ENCODE measurements around the gene PRMT2.
A peak's percentile ranks its signal among the peaks of the same experiment; 100 is the strongest.

Gene PRMT2

GRCh38 chr21:46635324-46636180 is at the start of gene PRMT2:
Gene PRMT2, plus strand, starts transcription at chr21:46635674. Its CDS starts 1,278 bp downstream, at chr21:46636952.
- ATAC-seq (peak; percentile 80), DNase-seq (peak; percentile 99)

GRCh38 chr21:46594276-46594675 is 41.2 kb upstream of the PRMT2 start:
- no peak for DNase-seq
- ATAC-seq = no peak

GRCh38 chr21:46596201-46596600 is 39.3 kb upstream of the PRMT2 start:
- ATAC-seq (peak; percentile 3), DNase-seq (no peak)

GRCh38 chr21:46597031-46597430 is 38.4 kb upstream of the PRMT2 start:
- DNase-seq (no peak), ATAC-seq (no peak)

GRCh38 chr21:46597896-46598343 is 37.6 kb upstream of the PRMT2 start:
- ATAC-seq (no peak), DNase-seq (no peak)

GRCh38 chr21:46598581-46599572 is 36.6 kb upstream of the PRMT2 start:
- ATAC-seq (no peak), DNase-seq (no peak)

GRCh38 chr21:46600305-46600704 is 35.2 kb upstream of the PRMT2 start:
- DNase-seq (no peak), ATAC-seq (no peak)

GRCh38 chr21:46600978-46601377 is 34.5 kb upstream of the PRMT2 start:
- no peak for DNase-seq
- ATAC-seq = no peak

- no peak for DNase-seq
- ATAC-seq = no peak
Observed at GRCh38 chr21:46603228-46603627, 32.2 kb upstream of the PRMT2 start.

- DNase-seq (no peak), ATAC-seq (no peak)
Observed at GRCh38 chr21:46604329-46604974, 31.0 kb upstream of the PRMT2 start.

- ATAC-seq = peak; percentile 12
- DNase-seq = no peak
Observed at GRCh38 chr21:46604975-46605766, 30.3 kb upstream of the PRMT2 start, which contains the start of gene S100B. Gene S100B, minus strand, starts transcription at chr21:46605082. Its CDS starts 2,667 bp downstream, at chr21:46602415.

GRCh38 chr21:46605767-46606426 is 29.6 kb upstream of the PRMT2 start:
- DNase-seq (peak; percentile 46), ATAC-seq (peak; percentile 78)

GRCh38 chr21:46606427-46606813 is 29.1 kb upstream of the PRMT2 start:
- ATAC-seq (no peak), DNase-seq (no peak)

GRCh38 chr21:46607636-46608035 is 27.8 kb upstream of the PRMT2 start:
- DNase-seq = no peak
- ATAC-seq = no peak

GRCh38 chr21:46608672-46609111 is 26.8 kb upstream of the PRMT2 start:
- ATAC-seq = no peak
- DNase-seq = no peak

GRCh38 chr21:46610018-46610701 is 25.3 kb upstream of the PRMT2 start:
- no peak for ATAC-seq
- no peak for DNase-seq

GRCh38 chr21:46613391-46613790 is 22.1 kb upstream of the PRMT2 start:
- ATAC-seq (no peak), DNase-seq (no peak)

GRCh38 chr21:46616050-46616449 is 19.4 kb upstream of the PRMT2 start:
- no peak for DNase-seq
- no peak for ATAC-seq

GRCh38 chr21:46616656-46617055 is 18.8 kb upstream of the PRMT2 start:
- ATAC-seq (no peak), DNase-seq (no peak)

Data from stimulated activated naive CD8-positive, alpha-beta T cell treated with anti-CD3 and anti-CD28 coated beads, Interleukin-15, Interleukin-2, amounts not matched to agents 100 U/mL and 50 U/mL, for 24 hours (primary cell).